Measurements from ENCODE around the gene ABI1.
"Not testable (repeated sequence)": the region's sequence is repeated elsewhere in the genome, so short reads cannot be mapped to it uniquely, and the experiment has no call there.

Gene ABI1

DNA sequence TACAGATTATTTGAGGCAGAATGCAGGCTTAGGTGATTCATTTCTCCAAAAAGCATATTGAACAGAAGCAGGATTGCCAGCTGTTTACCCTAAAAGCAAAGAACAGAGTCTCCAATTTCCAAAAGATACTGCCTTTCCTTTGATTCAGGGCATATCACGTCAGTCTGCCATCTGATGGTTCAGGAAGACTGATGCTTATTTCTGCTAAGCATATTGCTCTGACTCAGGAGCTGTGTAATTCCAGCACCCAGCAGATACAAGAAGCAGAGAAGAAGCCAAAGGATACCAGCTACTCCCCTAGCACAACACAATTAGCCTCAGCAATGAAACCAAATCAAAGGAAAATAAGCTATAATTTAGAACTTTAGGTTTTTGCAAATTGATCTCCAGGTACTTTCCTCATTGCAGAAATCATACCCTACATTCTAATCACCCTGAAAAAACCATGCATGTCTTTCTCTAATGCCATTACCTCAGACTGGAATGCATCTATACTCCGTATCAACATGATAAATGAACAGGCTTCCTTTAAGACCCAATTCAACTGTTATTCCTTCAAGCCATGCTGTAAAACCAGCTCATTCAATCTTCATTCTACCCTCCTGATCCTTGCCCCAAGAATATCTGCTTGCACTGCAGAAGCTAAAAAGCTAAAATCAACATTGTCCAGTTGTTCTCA lies 55.1 kb downstream of the ABI1 start:
- DNase-seq (ENCODE audit: low read depth in 2 of 2), result no peak

DNA sequence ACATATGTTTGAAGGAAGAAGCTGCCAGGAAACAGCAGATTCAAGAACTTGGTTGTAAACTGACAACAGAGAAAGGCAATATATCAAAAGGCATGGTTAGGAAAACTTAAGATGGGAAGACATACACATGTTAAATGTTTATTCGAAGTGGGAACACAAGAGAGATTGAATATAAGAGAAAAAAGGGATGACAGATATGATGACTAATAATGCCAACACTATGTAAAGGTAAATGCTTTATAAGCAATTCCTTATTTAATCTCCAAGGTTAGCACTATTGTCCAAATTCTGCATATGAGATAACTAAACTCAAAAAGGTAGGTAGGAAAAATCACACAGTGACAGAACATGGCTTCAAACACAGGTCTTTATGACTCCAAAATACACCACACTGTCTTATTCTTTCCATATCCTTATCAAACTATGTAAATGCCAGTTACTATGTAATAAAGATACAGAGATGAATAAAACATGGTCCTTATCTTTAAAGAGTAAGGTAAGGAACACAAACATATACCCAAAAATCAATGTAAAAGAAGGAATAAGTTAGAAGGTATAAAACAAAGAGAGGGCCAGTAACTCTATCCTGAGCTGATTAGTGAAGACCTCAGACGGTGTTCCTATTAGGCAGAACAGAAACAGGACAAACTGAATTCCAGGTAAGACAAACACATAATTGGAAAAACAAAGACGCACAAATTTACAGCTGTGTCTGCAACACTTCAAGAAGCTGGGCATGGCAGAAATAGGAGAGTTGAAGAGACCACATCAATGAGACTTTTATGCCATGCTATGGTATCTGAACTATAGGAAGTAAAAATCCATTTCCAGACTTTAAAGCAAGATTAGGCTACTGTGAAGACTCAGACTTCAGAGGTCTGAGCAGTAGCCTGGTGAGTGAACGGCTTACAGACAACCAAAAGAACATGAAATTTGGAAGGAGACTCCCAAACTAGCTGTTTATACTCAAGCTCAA lies 56.1 kb downstream of the ABI1 start:
- DNase-seq (ENCODE audit: low read depth in 2 of 2), result no peak

GRCh38 chr10:26803849-26804248 lies 56.9 kb downstream of the ABI1 start:
- no peak for DNase-seq (ENCODE audit: low read depth in 2 of 2)

DNA sequence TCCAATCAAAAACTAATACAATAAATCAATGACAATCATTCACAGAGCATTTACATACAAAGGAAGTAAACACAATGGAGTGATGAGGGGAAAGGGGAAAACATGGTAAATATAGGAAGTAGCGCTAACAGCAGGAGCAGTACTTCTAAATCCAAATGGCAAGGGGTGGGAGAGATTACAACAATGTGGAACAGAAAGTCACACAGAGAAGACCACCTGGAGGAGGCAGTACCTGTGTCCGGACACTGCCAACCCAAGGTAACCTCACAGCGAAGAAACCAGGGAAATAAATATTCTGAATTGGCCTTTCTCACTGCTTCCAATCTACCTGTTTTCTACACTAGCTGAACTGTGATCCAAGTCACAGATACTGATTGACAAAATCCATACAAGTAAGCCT lies 58.2 kb downstream of the ABI1 start:
- DNase-seq (ENCODE audit: low read depth in 2 of 2), result no peak

GRCh38 chr10:26801831-26802230 lies 58.9 kb downstream of the ABI1 start:
- DNase-seq (ENCODE audit: low read depth in 2 of 2), result no peak

DNA sequence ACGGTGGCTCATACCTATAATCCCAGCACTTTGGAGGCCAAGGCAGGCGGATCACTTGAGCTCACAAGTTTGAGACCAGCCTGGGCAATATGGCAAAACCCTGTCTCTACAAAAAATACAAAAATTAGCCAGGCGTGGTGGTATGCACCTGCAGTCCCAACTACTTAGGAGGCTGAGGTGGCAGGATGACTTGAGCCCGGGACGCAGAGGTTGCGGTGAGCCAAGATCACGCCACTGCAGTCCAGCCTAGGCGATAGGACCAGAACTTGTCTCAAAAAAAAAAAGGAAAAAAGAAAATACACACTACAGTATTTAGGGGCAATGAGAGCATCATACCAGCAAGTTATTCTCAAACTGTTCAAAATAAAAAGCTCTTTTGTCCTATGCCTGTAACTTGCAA lies 59.5 kb downstream of the ABI1 start:
- no peak for DNase-seq (ENCODE audit: low read depth in 2 of 2)

DNA sequence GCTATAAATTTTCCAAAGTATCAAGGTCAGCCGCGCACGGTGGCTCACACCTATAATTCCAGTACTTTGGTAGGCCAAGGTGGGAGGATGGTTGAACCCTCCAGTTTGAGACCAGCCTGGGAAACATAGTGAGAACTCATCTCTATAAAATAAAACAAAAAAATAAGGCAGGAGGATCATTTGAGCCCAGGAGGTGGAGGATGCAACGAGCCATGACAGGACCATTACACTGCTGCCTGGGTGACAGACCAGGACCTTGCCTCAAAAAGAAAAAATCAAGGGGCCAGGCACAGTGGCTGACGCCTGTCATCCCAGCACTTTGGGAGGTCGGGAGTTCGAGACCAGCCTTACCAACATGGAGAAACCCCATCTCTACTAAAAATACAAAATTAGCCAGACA lies 60.3 kb downstream of the ABI1 start:
- DNase-seq (ENCODE audit: low read depth in 2 of 2), result no peak

GRCh38 chr10:26799342-26799741 lies 61.4 kb downstream of the ABI1 start:
- DNase-seq (ENCODE audit: low read depth in 2 of 2), result no peak

DNA sequence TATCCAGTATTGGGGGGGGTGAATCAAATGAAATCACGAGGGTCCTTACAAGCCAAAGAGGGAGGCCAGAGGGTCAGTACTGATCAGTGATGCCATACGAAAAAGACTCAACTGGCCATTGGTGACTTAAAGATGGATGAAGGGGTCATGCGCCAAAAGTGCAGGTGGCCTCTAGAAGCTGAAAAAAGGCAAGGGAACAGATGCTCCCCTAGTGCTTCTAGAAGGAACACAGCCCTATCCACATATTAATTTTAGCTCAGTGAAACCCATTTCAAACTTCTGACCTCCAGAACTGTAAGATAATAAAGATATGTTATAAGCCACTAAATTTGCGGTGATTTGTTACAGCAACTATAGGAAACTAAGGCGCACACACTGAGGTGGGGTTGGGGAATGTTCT lies 62.5 kb downstream of the ABI1 start:
- no peak for DNase-seq (ENCODE audit: low read depth in 2 of 2)

GRCh38 chr10:26797340-26797739 lies 63.4 kb downstream of the ABI1 start:
- DNase-seq (ENCODE audit: low read depth in 2 of 2), result no peak

DNA sequence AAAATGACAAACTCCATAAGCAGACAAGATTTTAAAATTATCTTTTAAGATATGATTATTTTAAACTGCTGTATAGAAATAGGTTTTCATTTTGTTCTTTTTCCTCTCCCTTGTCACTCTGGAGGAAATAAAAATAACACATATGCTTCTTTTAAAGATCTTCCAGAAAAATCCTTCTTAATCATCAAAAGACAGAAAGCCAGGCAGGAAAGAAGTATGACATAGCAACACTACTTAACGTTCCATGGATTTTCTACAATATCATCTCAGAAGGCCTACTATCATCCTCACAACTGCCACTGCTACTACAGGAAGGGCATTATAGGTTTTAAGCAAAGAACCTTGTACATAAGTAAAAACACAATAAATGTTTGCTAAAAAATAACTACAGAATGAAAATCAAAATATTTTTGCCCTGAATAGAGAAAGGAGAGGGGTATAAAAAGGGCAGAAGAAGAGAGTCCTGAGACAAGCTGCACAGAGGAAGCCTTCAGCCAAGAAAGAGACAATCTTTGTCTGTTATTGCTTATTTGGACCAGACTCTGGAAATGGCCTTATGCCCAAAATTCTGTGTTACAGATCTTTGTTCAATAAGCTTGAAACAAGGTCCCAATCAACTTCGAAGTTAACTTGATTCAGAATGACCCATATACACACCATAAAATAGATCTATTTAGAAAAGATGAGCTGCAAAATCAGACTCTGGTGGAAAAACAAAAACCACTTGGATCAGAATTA lies 67.8 kb downstream of the ABI1 start:
- DNase-seq (ENCODE audit: low read depth in 2 of 2), result no peak

- DNase-seq (ENCODE audit: low read depth in 2 of 2), result no peak
Measured at GRCh38 chr10:26790221-26790995, 70.3 kb downstream of the ABI1 start.

DNA sequence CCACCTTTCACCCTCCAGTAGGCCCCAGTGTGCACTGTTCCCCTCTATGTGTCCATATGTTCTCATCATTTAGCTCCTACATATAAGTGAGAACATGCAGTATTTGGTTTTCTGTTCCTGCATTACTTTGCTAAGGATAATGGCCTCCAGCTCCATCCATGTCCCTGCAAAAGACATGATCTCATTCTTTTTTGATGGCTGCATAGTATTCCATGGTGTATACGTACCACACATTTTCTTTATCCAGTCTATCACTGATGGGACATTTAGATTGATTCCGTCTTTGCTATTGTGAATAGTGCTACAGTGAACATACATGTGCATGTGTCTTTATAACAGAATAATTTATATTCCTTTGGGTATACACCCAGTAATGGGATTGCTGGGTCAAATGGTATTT lies 71.0 kb downstream of the ABI1 start:
- not testable (repeated sequence) for DNase-seq (ENCODE audit: low read depth in 2 of 2)

- no peak for DNase-seq (ENCODE audit: low read depth in 2 of 2)
Measured at GRCh38 chr10:26787362-26787761, 73.4 kb downstream of the ABI1 start.

- DNase-seq (ENCODE audit: low read depth in 2 of 2), result no peak
Measured at GRCh38 chr10:26781797-26782196, 79.0 kb downstream of the ABI1 start.

- no peak for DNase-seq (ENCODE audit: low read depth in 2 of 2)
Measured at GRCh38 chr10:26780793-26781601, 79.8 kb downstream of the ABI1 start.

DNA sequence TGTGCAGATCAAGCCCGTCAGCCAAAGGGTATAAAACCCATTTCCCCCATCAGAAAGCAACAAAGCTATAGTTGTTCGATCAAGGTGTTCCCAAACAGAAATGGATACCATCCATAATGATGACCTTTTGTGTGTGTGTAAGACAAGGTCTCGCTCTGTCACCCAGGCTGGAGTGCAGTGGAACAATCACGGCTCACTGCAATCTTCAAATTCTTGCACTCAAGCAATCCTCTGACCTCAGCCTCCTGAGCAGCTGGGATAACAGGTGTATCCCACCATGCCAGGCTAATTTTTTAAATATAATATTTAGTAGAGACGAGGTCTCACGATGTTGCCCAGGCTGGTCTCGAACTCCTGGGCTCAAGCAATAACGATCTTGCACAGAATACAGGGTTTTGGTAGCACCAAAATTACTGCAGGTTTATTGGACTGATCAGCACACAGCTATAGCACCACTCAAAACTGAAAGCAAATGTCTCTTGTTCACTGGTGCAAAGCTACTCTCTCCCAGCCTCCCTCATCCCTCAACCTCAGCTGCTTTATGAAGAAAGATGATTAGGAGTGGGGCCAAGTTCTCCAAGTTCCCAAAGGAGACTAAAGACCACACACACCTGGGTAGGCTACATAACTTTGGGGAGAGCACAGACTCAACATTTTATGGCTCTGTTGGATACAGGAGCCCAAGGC lies 80.5 kb downstream of the ABI1 start:
- no peak for DNase-seq (ENCODE audit: low read depth in 2 of 2)

- no peak for DNase-seq (ENCODE audit: low read depth in 2 of 2)
Measured at GRCh38 chr10:26779176-26779860, 81.4 kb downstream of the ABI1 start.

DNA sequence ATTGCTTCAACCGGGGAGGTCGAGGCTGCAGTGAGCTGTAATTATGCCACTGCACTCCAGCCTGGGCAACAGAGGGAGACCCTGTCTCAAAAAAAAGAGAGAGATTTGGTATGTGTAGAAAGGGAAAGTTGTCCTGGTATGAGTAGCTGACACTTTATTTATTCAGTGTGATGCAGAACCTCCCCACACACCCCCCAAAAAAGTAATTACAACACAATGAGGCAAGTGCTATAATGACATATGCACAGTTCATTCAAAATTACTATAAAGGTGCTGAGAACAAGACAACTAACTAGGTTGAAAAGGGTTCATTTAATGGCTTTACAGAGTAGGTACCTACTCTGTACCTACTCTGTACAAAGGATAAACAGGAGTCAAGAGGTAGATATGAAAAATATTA lies 83.1 kb downstream of the ABI1 start:
- DNase-seq (ENCODE audit: low read depth in 2 of 2), result no peak

DNA sequence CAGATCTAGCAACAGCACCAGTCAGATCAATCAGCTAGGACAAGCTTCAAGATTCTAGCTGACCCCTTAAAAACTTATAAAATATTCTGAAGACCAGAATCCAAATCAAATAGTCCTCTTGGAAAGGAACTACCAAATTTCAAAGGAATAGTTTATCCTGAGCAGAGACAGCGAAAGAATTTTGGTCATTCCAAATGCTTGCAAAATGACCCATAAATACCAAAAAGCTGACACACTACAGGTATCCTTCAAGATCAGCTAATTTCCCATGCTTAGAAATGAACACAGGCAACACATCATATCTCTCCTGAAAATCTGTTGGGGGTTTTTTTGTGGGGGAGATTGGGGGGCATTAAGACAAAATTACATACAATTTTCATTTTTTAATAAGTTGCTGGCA lies 84.5 kb downstream of the ABI1 start:
- DNase-seq (ENCODE audit: low read depth in 2 of 2), result no peak

Data from stimulated activated CD8-positive, alpha-beta memory T cell treated with anti-CD3 and anti-CD28 coated beads, Interleukin-7, amount 100 ng/mL, for 4 hours (primary cell).